Activated T-cell treated with anti-CD3 and anti-CD28 coated beads for 24 hours (primary cell): ENCODE results near the gene DNPEP.
A peak's percentile ranks its signal among the peaks of the same experiment; 100 is the strongest.

Source experiments
- DNase-seq: peaks from one replicate; pipeline ENCODE4 v3.0.0-alpha.2; 2020; ENCODE audit warnings: low read depth

The DNPEP gene

GRCh38 chr2:219387306-219388120 lies at the start of gene DNPEP:
DNPEP (minus strand) TSS chr2:219387912; CDS start chr2:219387794, 118 bp downstream.
- DNase-seq: peak; percentile 92

GRCh38 chr2:219437141-219437540 lies 49.4 kb upstream of the DNPEP start:
- no peak for DNase-seq

- no peak for DNase-seq
Measured at GRCh38 chr2:219436491-219436890, 48.8 kb upstream of the DNPEP start.

GRCh38 chr2:219435701-219436100 lies 48.0 kb upstream of the DNPEP start:
- DNase-seq: no peak

- DNase-seq: no peak
Measured at GRCh38 chr2:219434718-219435525, 47.2 kb upstream of the DNPEP start, which contains the start of gene SPEG. SPEG (plus strand) TSS chr2:219434843; CDS start chr2:219434978, 135 bp downstream.

- DNase-seq: no peak
Measured at GRCh38 chr2:219434468-219434717, 46.7 kb upstream of the DNPEP start.

GRCh38 chr2:219433666-219434467 lies 46.2 kb upstream of the DNPEP start:
- peak; percentile 16 for DNase-seq

DNA sequence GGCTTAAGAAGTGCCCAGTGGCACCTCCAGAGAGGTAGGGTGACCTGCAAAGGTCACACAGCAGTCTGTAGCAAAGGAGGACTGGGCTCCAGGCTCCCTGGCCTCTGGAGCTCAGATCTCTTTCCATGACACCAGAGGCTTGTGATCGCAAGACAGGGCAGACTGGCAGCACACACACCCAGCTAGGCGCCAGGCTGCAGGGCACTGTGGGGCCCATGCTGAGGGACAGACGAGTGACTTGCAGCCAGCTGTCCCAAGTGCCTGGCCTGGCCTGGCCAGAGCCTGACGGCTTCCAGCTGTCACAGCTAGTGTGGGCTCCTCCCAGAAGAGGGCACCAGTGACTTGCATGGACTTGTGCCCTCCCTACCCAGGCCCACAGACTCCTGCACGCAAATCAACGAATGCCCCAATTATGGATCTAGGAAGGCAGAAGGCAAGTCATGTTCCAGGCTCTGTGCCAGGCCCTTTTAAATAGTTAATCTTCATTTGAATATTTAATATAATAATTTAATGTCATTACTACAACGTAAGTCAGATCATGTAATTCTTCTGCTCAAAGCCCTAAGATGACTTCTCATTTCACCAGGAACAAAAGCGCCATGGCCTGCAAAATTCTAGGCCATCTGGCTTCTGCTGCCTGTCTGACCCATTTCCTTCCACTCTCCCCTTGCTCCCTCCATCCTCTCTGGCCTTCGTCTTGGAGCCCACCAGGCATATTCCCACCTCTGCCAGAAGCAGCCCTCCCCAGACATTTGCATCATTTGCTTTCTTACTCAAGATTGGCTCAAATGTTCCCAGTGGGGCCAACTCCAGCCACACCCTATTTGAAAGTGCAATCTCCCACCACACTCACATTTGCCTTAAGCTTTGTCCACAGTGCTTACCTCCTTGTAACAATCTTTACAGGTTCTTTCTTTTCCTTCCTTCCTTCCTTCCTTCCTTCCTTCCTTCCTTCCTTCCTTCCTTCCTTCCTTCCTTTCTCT lies 43.2 kb upstream of the DNPEP start:
- DNase-seq: no peak

- no peak for DNase-seq
Measured at GRCh38 chr2:219429958-219430606, 42.4 kb upstream of the DNPEP start.

GRCh38 chr2:219428469-219428868 lies 40.8 kb upstream of the DNPEP start:
- no peak for DNase-seq

DNA sequence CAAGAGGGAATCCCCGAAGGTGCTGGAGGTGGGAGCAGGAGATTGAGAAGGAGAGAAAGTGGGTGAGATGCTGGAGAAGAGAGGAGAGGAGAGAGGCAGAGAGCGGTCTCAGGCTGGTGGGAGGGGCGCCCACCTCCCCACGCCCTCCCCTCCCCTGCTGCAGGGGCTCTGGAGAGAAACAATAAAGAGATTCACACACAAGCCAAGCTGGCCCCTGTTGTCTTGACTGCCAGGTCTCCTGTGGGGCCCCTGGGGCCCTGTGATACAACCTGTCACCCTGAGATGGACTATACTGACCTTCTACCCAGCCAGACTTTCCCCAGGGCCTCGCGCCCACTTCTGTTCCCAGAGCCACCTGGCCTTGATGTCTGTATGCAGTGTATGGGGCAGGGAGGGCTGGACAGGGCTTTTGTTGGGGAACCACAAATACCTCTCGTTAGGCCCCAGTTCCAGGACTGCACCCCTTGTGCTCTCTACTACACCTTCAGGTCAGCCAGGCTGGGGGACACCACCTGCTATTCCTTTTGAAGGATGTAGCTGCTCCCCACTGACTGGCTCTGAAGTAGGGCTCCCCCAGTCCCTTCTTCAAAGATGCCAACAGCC lies 38.9 kb upstream of the DNPEP start:
- no peak for DNase-seq

GRCh38 chr2:219426068-219426443 lies 38.3 kb upstream of the DNPEP start:
- no peak for DNase-seq

GRCh38 chr2:219425238-219426067 lies 37.7 kb upstream of the DNPEP start:
- DNase-seq: no peak

GRCh38 chr2:219423652-219424377 lies 36.1 kb upstream of the DNPEP start:
- DNase-seq: no peak

- DNase-seq: no peak
Measured at GRCh38 chr2:219422952-219423534, 35.3 kb upstream of the DNPEP start.

- DNase-seq: no peak
Measured at GRCh38 chr2:219421323-219421722, 33.6 kb upstream of the DNPEP start.

DNA sequence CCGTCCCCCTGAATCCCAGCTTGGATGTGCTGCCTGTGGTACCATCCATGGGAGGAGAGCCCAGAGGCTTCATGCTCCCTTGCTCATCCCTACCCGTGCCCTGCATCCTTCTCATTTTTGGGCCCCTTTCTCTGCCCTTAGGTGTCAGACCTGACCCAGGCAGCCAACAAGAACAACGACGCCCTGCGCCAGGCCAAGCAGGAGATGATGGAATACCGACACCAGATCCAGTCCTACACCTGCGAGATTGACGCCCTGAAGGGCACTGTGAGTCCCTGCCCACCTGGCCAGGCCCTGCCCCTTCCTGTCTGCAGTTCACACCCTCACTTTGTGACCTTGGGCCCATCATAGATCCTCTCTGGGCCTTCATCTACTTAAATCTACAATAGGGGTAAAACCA lies 33.0 kb upstream of the DNPEP start:
- DNase-seq: no peak
